PC-9 (cell line): ENCODE results near the gene LAD1.

Experiments used
- CTCF ChIP-seq: fragments of 200-600 bp; sonication (generic); conservative IDR thresholded peaks from 2 replicates; pipeline ENCODE4 v1.6.1; 2017; ENCODE audit warnings: mixed run types, antibody characterized with exemption, mild to moderate bottlenecking, moderate library complexity
- EZH2 ChIP-seq: fragments of 200-600 bp; sonication (generic); IDR thresholded peaks from 2 replicates; pipeline ENCODE4 v1.8.0; 2017; ENCODE audit warnings: antibody characterized with exemption, low read depth

DNA sequence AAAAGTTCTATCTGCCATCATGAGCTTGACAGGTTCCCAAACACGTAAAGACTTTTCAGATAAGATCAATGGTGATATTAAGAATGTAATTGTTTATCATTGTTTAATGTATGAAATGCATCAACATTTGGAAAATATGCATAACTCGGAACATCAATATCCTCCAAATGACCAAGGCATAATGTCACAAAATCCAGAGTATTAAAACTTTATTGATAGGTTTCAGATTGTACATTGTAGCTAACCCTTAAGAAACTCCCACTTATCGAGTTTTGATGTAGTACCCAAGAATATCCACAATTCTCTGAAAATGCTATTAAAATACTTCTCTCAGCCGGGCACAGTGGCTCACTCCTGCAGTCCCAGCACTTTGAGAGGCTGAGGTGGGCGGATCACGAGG lies 34.5 kb upstream of the LAD1 start:
- TF ChIP-seq CTCF (no peak), EZH2 (no peak)
